K562 (cell line): ENCODE results near the gene TCEAL4. TPM values are rescaled to one million over a fixed set of nuclear protein-coding genes. Genes with fewer than 3 reads are reported as not detected.

Experiments
- BRCA1 ChIP-seq, 2 experiments: fragments of 450-650 bp in 1 of 2; sonication (generic) in 1 of 2; formaldehyde crosslinking in 1 of 2; IDR thresholded peaks; 2 replicates each; pipeline versions ENCODE4 v1.5.0 to v1.6.1; 2017 to 2020; ENCODE audit warnings: mild to moderate bottlenecking in 1 of 2, missing genetic modification reagents in 1 of 2
- CTBP1 ChIP-seq: fragments of 450-650 bp; IDR thresholded peaks from 2 replicates; pipeline ENCODE4 v1.6.1; 2016; ENCODE audit warnings: borderline replicate concordance
- ILF3 ChIP-seq: fragments of 450-650 bp; IDR thresholded peaks from 2 replicates; pipeline ENCODE4 v1.6.1; 2018; ENCODE audit warnings: antibody characterized with exemption, mild to moderate bottlenecking, moderate library complexity, borderline replicate concordance
- MAFK ChIP-seq: IDR thresholded peaks from 2 replicates; pipeline ENCODE4 v1.6.1; 2011; ENCODE audit warnings: low read length, improper control_type of control experiment
- MLLT1 ChIP-seq, 2 experiments: fragments of 450-650 bp; IDR thresholded peaks; 2 replicates each; pipeline ENCODE4 v1.6.1; 2016
- RBM14 ChIP-seq: fragments of 200-400 bp; formaldehyde crosslinking; IDR thresholded peaks from 2 replicates; pipeline ENCODE4 v1.6.1; 2018; ENCODE audit warnings: low read depth, mild to moderate bottlenecking, low read length, moderate library complexity, borderline replicate concordance; ENCODE audit not compliant: insufficient read depth
- RNF219 ChIP-seq: fragments of 250-450 bp; sonication (Bioruptor Pico); IDR thresholded peaks from 2 replicates; pipeline ENCODE4 v1.5.0; 2022; ENCODE audit warnings: mild to moderate bottlenecking
- SIX5 ChIP-seq, 2 experiments: IDR thresholded peaks; 2 replicates each; pipeline ENCODE4 v1.6.1; 2011; ENCODE audit warnings: low read length in 2 of 2, borderline replicate concordance in 1 of 2, low read depth in 1 of 2, mild to moderate bottlenecking in 1 of 2, moderate library complexity in 1 of 2; ENCODE audit not compliant: insufficient read depth in 1 of 2
- SMAD4 ChIP-seq: fragments of 250-450 bp; sonication (Bioruptor Pico); conservative IDR thresholded peaks from 2 replicates; pipeline ENCODE4 v1.8.0; 2021; ENCODE audit warnings: inconsistent platforms, mild to moderate bottlenecking, moderate library complexity
- SNAPC5 ChIP-seq: fragments of 250-450 bp; sonication (Bioruptor Pico); IDR thresholded peaks from 2 replicates; pipeline ENCODE4 v1.8.0; 2021; ENCODE audit warnings: moderate library complexity, mild to moderate bottlenecking, inconsistent platforms
- SREBF2 ChIP-seq: sonication (generic); formaldehyde crosslinking; IDR thresholded peaks from 2 replicates; pipeline ENCODE4 v1.4.0; 2020; ENCODE audit warnings: mild to moderate bottlenecking, missing genetic modification reagents
- TBP ChIP-seq: optimal IDR thresholded peaks from 2 replicates; pipeline ENCODE3; 2011; ENCODE audit warnings: low read depth, low read length, improper control_type of control experiment
- YBX1 ChIP-seq: fragments of 450-650 bp; IDR thresholded peaks from 2 replicates; pipeline ENCODE4 v1.7.1; 2016; ENCODE audit warnings: mild to moderate bottlenecking
- ZNF586 ChIP-seq: fragments of 450-650 bp; formaldehyde crosslinking; conservative IDR thresholded peaks from 2 replicates; pipeline ENCODE4 v1.4.0; 2020; ENCODE audit warnings: mild to moderate bottlenecking, moderate library complexity
- polyA plus RNA-seq, 8 experiments: library from polyadenylated mRNA; depleted of rRNA in 4 of 8; stranded (reverse) in 5 of 8; unstranded in 3 of 8; fragments of >200 nt; fragmentation: Nextera tagmentation in 2 of 8; fragmentation: Illumina TruSeq in 1 of 8; extraction: Ambion mirVana in 2 of 8; extraction: Trizol in 1 of 8; gene quantifications; 2 replicates each; pipeline versions ENCODE4 v1.2.1 to v1.2.3, GENCODE V29; 2011 to 2014; ENCODE audit warnings: inconsistent platforms in 1 of 8, missing spikeins in 1 of 8
- total RNA-seq, 7 experiments: library from RNA; depleted of rRNA in 6 of 7; stranded (reverse); fragments of >200 nt in 6 of 7; fragmentation: Illumina TruSeq in 2 of 7; extraction: Trizol in 2 of 7; gene quantifications; 2 replicates each; pipeline versions ENCODE4 v1.2.1 to v1.2.3, GENCODE V29; 2011 to 2021; ENCODE audit warnings: low replicate concordance in 1 of 7

Gene TCEAL4
- total and polyA plus RNA-seq, 9 of the 15 experiments (the other 6 are each of a cell fraction or from before 2014, with no cell fraction given) = 0.36 to 12.3 (median 7.9) TPM

GRCh38 chrX:103629318-103630170 is 44.2 kb downstream of the TCEAL4 start (continued):
- TF ChIP-seq MAFK (no peak), CTBP1 (0 out of 2 replicates have a peak, but pooled peaks have one; percentile 26), SNAPC5 (CRISPR knock-in tag) (no peak), MLLT1 (IDR thresholded peaks at IDR 0.05) (no peak), BRCA1 (IDR thresholded peaks at IDR 0.05) (no peak), BRCA1 (CRISPR knock-in tag; IDR thresholded peaks at IDR 0.05) (no peak), SREBF2 (CRISPR knock-in tag) (no peak), SMAD4 (CRISPR knock-in tag) (no peak), TBP (peak; percentile 26), ZNF586 (CRISPR knock-in tag) (no peak), ILF3 (no peak), YBX1 (no peak), SIX5 (IDR thresholded peaks at IDR 0.05; ENCODE audit: borderline replicate concordance in 1 of 2, insufficient read depth in 1 of 2, low read depth in 1 of 2, low read length in 2 of 2) (no peak), RNF219 (no peak), RBM14 (no peak)
